ENCODE measurements around the gene ADD2.

The ADD2 gene

GRCh38 chr2:70708376-70709199 is 59.4 kb downstream of the ADD2 start:
- TF ChIP-seq TARDBP (IDR thresholded peaks at IDR 0.05) (no peak), ZNF384 (IDR thresholded peaks at IDR 0.05) (no peak), SUZ12 (IDR thresholded peaks at IDR 0.05) (no peak), ELF4 (IDR thresholded peaks at IDR 0.05) (no peak), L3MBTL2 (conservative IDR thresholded peaks at IDR 0.05) (no peak), FOXA1 (IDR thresholded peaks at IDR 0.05) (no peak), BHLHE40 (IDR thresholded peaks at IDR 0.05; ENCODE audit: borderline replicate concordance) (no peak), ARNT (IDR thresholded peaks at IDR 0.05) (no peak), NFRKB (IDR thresholded peaks at IDR 0.05) (no peak), HDGF (IDR thresholded peaks at IDR 0.05; ENCODE audit: borderline replicate concordance) (no peak), CTBP1 (IDR thresholded peaks at IDR 0.05; ENCODE audit: borderline replicate concordance) (no peak), SP1 (IDR thresholded peaks at IDR 0.05) (no peak), FOXK2 (IDR thresholded peaks at IDR 0.05) (no peak), FOXM1 (IDR thresholded peaks at IDR 0.05; ENCODE audit: borderline replicate concordance) (no peak), LEF1 (IDR thresholded peaks at IDR 0.05; ENCODE audit: borderline replicate concordance) (no peak)
- TF ChIP-seq, protein P1, sequence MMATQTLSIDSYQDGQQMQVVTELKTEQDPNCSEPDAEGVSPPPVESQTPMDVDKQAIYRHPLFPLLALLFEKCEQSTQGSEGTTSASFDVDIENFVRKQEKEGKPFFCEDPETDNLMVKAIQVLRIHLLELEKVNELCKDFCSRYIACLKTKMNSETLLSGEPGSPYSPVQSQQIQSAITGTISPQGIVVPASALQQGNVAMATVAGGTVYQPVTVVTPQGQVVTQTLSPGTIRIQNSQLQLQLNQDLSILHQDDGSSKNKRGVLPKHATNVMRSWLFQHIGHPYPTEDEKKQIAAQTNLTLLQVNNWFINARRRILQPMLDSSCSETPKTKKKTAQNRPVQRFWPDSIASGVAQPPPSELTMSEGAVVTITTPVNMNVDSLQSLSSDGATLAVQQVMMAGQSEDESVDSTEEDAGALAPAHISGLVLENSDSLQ (IDR thresholded peaks at IDR 0.05), result no peak
- no peak for DNase-seq (ENCODE audit: extremely low spot score)
- ChIA-PET POLR2A (interaction anchor here (0.8 kb wide), 1 partner anchor 60 kb away, joined by 3 read pairs; the partner anchor contains the start of gene ADD2), CTCF (interaction anchor here (0.6 kb wide), 1 partner anchor 59 kb away, joined by 3 read pairs; the partner anchor contains the start of gene ADD2)

GRCh38 chr2:70707706-70708105 is 60.3 kb downstream of the ADD2 start:
- TF ChIP-seq, protein P1 (IDR thresholded peaks at IDR 0.05), result no peak
- TF ChIP-seq FOXK2 (IDR thresholded peaks at IDR 0.05) (no peak), SP1 (IDR thresholded peaks at IDR 0.05) (no peak), NFRKB (IDR thresholded peaks at IDR 0.05) (no peak), SUZ12 (IDR thresholded peaks at IDR 0.05) (no peak), HDGF (IDR thresholded peaks at IDR 0.05; ENCODE audit: borderline replicate concordance) (no peak), ELF4 (IDR thresholded peaks at IDR 0.05) (no peak), FOXM1 (IDR thresholded peaks at IDR 0.05; ENCODE audit: borderline replicate concordance) (no peak), ZNF384 (IDR thresholded peaks at IDR 0.05) (no peak)
- no peak for DNase-seq (ENCODE audit: extremely low spot score)
- CTCF ChIA-PET, result no interaction called here
- POLR2A ChIA-PET, result no interaction called here

- no peak for DNase-seq (ENCODE audit: extremely low spot score)
- TF ChIP-seq ARNT (IDR thresholded peaks at IDR 0.05), result no peak
- no peak for TF ChIP-seq L3MBTL2 (conservative IDR thresholded peaks at IDR 0.05)
- no peak for TF ChIP-seq FOXK2 (IDR thresholded peaks at IDR 0.05)
- no peak for TF ChIP-seq ELF4 (IDR thresholded peaks at IDR 0.05)
- CTCF ChIA-PET, result no interaction called here
- POLR2A ChIA-PET, result no interaction called here
These were observed 61.8 kb downstream of the ADD2 start for GRCh38 chr2:70706026-70706795.

DNA sequence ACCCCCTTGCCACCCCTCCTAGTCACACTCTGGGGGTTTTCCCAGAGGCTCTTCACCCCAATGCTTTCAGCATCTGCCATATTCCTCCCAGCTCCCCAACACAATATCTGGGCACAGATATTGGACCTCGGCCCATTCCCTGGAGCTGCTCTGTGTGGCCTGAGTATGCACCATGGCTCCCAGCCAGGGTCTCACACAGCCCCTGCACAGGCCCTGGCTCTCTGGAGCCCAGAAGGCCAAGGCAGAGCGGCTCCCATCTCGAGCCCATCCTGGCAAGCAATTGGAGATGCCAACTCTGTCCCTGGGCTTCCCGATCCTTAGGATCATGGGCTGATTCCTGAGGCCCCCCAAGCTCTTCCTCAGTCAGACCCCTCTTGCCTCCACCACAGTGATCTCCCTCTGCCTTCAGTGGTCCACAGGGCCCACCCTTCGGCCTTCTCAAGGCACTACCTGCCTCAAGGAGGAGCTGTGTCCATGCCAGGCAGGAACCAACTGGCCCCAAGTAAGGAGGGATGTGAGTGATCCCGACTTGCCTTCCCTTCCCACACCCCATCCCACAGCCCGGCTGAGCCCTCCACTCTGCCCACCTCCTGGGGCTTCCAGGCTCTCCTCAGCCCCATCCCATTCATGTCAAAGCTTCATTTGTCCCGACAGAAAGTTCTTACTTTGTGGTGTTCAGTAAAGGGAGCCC is 62.7 kb downstream of the ADD2 start:
- no peak for DNase-seq (ENCODE audit: extremely low spot score)
- TF ChIP-seq ELF4 (IDR thresholded peaks at IDR 0.05) (no peak), SP1 (IDR thresholded peaks at IDR 0.05) (no peak), NFRKB (IDR thresholded peaks at IDR 0.05) (no peak), BHLHE40 (IDR thresholded peaks at IDR 0.05; ENCODE audit: borderline replicate concordance) (no peak)
- ChIA-PET POLR2A (no interaction called here), CTCF (no interaction called here)

GRCh38 chr2:70703900-70704549 is 64.0 kb downstream of the ADD2 start:
- DNase-seq (ENCODE audit: extremely low spot score), result no peak
- ChIA-PET POLR2A (no interaction called here), CTCF (no interaction called here)
- TF ChIP-seq FOXK2 (IDR thresholded peaks at IDR 0.05), result no peak
- TF ChIP-seq FOXA1 (IDR thresholded peaks at IDR 0.05), result no peak
- TF ChIP-seq BHLHE40 (IDR thresholded peaks at IDR 0.05; ENCODE audit: borderline replicate concordance), result no peak
- no peak for TF ChIP-seq TARDBP (IDR thresholded peaks at IDR 0.05)
- no peak for TF ChIP-seq ZNF384 (IDR thresholded peaks at IDR 0.05)
- TF ChIP-seq ELF4 (IDR thresholded peaks at IDR 0.05), result no peak
- no peak for TF ChIP-seq HDGF (IDR thresholded peaks at IDR 0.05; ENCODE audit: borderline replicate concordance)

DNA sequence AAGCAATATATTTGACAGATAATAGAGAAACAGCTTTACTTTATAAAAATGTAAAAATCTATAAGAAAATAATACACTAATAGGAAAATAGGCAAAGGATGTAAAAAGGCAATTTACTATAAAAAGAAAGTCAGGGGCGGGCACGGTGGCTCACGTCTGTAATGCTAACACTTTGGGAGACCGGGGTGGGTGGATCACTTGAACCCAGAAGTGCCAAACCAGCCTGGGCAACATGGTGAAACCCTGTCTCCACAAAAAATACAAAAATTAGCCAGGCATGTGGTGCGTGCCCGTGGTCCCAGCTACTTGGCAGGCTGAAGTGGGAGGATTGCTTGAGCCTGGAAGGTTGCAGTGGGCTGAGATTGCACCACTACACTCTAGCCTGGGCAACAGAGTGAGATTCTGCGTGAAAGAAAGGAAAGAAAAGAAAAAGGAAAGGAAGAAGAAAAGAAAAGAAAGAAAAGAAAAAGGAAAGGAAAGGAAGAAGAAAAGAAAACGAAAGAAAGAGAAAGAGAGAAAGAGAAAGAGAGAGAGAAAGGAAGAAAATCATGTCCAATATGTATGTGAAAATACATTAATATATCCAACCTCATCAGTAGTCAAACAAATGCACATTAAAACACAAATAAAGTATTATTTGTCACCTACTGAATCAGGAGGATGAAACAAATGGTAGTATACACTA is 65.1 kb downstream of the ADD2 start:
- no peak for TF ChIP-seq HDGF (IDR thresholded peaks at IDR 0.05; ENCODE audit: borderline replicate concordance)
- no peak for TF ChIP-seq SUZ12 (IDR thresholded peaks at IDR 0.05)
- TF ChIP-seq FOXK2 (IDR thresholded peaks at IDR 0.05), result no peak
- no peak for TF ChIP-seq ZNF384 (IDR thresholded peaks at IDR 0.05)
- TF ChIP-seq CTBP1 (IDR thresholded peaks at IDR 0.05; ENCODE audit: borderline replicate concordance), result no peak
- no peak for TF ChIP-seq SP1 (IDR thresholded peaks at IDR 0.05)
- TF ChIP-seq FOXA1 (IDR thresholded peaks at IDR 0.05), result no peak
- no peak for TF ChIP-seq L3MBTL2 (conservative IDR thresholded peaks at IDR 0.05)
- no peak for TF ChIP-seq FOXM1 (IDR thresholded peaks at IDR 0.05; ENCODE audit: borderline replicate concordance)
- TF ChIP-seq ELF4 (IDR thresholded peaks at IDR 0.05), result no peak
- no peak for TF ChIP-seq BHLHE40 (IDR thresholded peaks at IDR 0.05; ENCODE audit: borderline replicate concordance)
- TF ChIP-seq TARDBP (IDR thresholded peaks at IDR 0.05), result no peak
- no peak for TF ChIP-seq ARNT (IDR thresholded peaks at IDR 0.05)
- TF ChIP-seq NFRKB (IDR thresholded peaks at IDR 0.05), result no peak
- TF ChIP-seq, protein P1 (IDR thresholded peaks at IDR 0.05), result no peak
- TF ChIP-seq LEF1 (IDR thresholded peaks at IDR 0.05; ENCODE audit: borderline replicate concordance), result no peak
- ChIA-PET CTCF (interaction anchor here (1.2 kb wide), 1 partner anchor 16 kb away, joined by 4 read pairs; no protein-coding TSS in a partner anchor), POLR2A (no interaction called here)
- DNase-seq (ENCODE audit: extremely low spot score), result no peak
